NK-92 (cell line): ENCODE measurements around the gene ALOX12.
"Not testable (repeated sequence)": the region's sequence is repeated elsewhere in the genome, so short reads cannot be mapped to it uniquely, and the experiment has no call there.

ENCODE experiments used
- DNase-seq: peaks from one replicate; lab custom pipeline; 2025; ENCODE audit not compliant: unreplicated experiment; lab: John Stamatoyannopoulos, UW

Gene ALOX12

GRCh38 chr17:6995500-6996255 lies at the start of gene ALOX12:
TSS of gene ALOX12 (plus strand) at chr17:6996049. CDS start at chr17:6996118, 69 bp downstream.
- no peak for DNase-seq

- DNase-seq, result no peak
Measured at GRCh38 chr17:6947745-6948144, 48.1 kb upstream of the ALOX12 start.

- DNase-seq, result no peak
Measured at GRCh38 chr17:6948562-6948961, 47.3 kb upstream of the ALOX12 start.

- DNase-seq, result no peak
Measured at GRCh38 chr17:6948976-6949375, 46.9 kb upstream of the ALOX12 start.

- not testable (repeated sequence) for DNase-seq
Measured at GRCh38 chr17:6950938-6951337, 44.9 kb upstream of the ALOX12 start.

- DNase-seq, result no peak
Measured at GRCh38 chr17:6953689-6954088, 42.2 kb upstream of the ALOX12 start.

GRCh38 chr17:6959700-6960099 lies 36.1 kb upstream of the ALOX12 start:
- DNase-seq, result no peak

GRCh38 chr17:6969323-6969726 lies 26.5 kb upstream of the ALOX12 start:
- no peak for DNase-seq

GRCh38 chr17:6970992-6971391 lies 24.9 kb upstream of the ALOX12 start:
- DNase-seq, result no peak

GRCh38 chr17:6979440-6979839 lies 16.4 kb upstream of the ALOX12 start:
- not testable (repeated sequence) for DNase-seq

GRCh38 chr17:6981426-6981825 lies 14.4 kb upstream of the ALOX12 start:
- DNase-seq, result no peak

GRCh38 chr17:6985266-6985665 lies 10.6 kb upstream of the ALOX12 start:
- DNase-seq, result no peak

- no peak for DNase-seq
Measured at GRCh38 chr17:6986676-6987075, 9.2 kb upstream of the ALOX12 start.

GRCh38 chr17:6989779-6990178 lies 6.1 kb upstream of the ALOX12 start:
- no peak for DNase-seq

GRCh38 chr17:6993613-6994056 lies 2.2 kb upstream of the ALOX12 start:
- not testable (repeated sequence) for DNase-seq

- DNase-seq, result no peak
Measured at GRCh38 chr17:6994118-6994598, 1.7 kb upstream of the ALOX12 start.

- DNase-seq, result no peak
Measured at GRCh38 chr17:6994666-6995256, 1.1 kb upstream of the ALOX12 start.

- no peak for DNase-seq
Measured at GRCh38 chr17:6996256-6997011, 585 bp downstream of the ALOX12 start.

GRCh38 chr17:6997171-6997570 lies 1.3 kb downstream of the ALOX12 start:
- DNase-seq, result no peak

GRCh38 chr17:6998855-6999508 lies 3.1 kb downstream of the ALOX12 start:
- DNase-seq, result no peak

- no peak for DNase-seq
Measured at GRCh38 chr17:7001318-7001961, 5.6 kb downstream of the ALOX12 start.
